ENCODE data around the gene ATF4. TPM values are rescaled to one million over a fixed set of nuclear protein-coding genes. Genes with fewer than 3 reads are reported as not detected.

ATF4 gene
- total RNA-seq, 1 experiment from 2014 or later, result 488 TPM

DNA sequence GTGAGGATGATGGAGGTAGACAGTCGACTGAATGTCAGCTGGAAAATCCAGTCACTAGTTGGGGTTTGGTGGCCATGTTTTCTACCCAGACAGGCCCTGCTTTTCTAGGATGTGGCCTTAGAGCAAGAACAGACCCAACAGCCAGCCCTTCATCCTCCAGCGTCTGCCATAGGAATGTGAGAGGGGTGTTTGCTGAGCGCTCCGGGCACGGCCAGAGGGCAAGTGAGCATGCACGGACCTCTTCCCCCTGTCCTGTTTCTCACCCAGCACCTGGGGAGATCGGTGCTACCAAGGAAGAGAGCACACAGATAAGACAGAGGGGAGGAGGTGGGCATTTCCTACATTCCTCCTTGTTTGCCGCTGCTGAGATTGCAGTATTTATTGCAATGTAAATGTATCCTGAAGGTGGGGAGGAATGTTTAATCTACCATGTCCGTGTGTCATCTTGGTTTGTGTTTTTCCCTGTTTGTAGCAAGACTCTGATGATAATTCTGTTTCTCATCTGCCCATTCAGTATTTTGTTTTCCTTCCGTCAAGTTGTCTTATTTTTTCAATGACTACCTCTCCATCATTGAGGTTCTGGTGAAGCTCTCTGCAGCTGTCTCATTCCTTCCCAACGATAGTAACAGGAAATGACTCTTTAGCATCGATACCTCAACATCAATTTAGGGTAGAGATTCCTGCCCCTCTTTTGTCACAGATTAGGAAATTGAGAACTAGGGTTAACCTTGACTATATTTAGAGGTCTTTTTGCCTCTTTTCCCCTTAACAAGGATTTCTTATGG lies 4.9 kb upstream of the ATF4 start:
- BruUV-seq (replicated peaks), result no TSS peak
- Histone ChIP-seq H3K27ac (no peak overlapping the region), H3K9me2 (ENCODE audit: insufficient read depth) (no peaks in the 10 kb centered on the region), H4K20me1 (ENCODE audit: insufficient read depth) (peaks cover 19% of the 10 kb centered on the region), H3K4me1 (replicated peaks; ENCODE audit: insufficient read depth) (peaks cover 11% of the 10 kb centered on the region), H3K79me2 (ENCODE audit: low read depth) (peaks cover 29% of the 10 kb centered on the region), H3K4me2 (no peak overlapping the region), H2AFZ (no peak overlapping the region), H3K4me3 (no peak overlapping the region), H3K27me3 (ENCODE audit: insufficient read depth, low read depth) (no peaks in the 10 kb centered on the region), H3F3A (ENCODE audit: insufficient read depth, low read depth) (peaks cover 56% of the 10 kb centered on the region), H3K9me3 (ENCODE audit: insufficient read depth, low read depth) (no peaks in the 10 kb centered on the region), H3K36me3 (ENCODE audit: low read depth) (peaks cover 42% of the 10 kb centered on the region)
- CTCF ChIA-PET, result interaction anchor here (0.6 to 1.3 kb wide), 4 partner anchors 14 to 753 kb away, joined by 3 to 6 read pairs (median 4); partner anchors contain the start of gene MIEF1
- TF ChIP-seq, protein P1, sequence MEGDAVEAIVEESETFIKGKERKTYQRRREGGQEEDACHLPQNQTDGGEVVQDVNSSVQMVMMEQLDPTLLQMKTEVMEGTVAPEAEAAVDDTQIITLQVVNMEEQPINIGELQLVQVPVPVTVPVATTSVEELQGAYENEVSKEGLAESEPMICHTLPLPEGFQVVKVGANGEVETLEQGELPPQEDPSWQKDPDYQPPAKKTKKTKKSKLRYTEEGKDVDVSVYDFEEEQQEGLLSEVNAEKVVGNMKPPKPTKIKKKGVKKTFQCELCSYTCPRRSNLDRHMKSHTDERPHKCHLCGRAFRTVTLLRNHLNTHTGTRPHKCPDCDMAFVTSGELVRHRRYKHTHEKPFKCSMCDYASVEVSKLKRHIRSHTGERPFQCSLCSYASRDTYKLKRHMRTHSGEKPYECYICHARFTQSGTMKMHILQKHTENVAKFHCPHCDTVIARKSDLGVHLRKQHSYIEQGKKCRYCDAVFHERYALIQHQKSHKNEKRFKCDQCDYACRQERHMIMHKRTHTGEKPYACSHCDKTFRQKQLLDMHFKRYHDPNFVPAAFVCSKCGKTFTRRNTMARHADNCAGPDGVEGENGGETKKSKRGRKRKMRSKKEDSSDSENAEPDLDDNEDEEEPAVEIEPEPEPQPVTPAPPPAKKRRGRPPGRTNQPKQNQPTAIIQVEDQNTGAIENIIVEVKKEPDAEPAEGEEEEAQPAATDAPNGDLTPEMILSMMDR (conservative IDR thresholded peaks at IDR 0.05), result no peak
- TF ChIP-seq EZH2 (IDR thresholded peaks at IDR 0.05; ENCODE audit: low read depth), result no peak
- POLR2A ChIA-PET (ENCODE audit: unreplicated experiment), result interaction anchor here (0.7 to 0.9 kb wide), 2 partner anchors 13 to 171 kb away, joined by 4 read pairs; partner anchors contain the start of gene MIEF1
- intact Hi-C loops (cut with micrococcal nuclease; ENCODE audit: unreplicated experiment), result no loop called here
- DNase-seq, result peak in 1 of 2 experiments; percentile 27

DNA sequence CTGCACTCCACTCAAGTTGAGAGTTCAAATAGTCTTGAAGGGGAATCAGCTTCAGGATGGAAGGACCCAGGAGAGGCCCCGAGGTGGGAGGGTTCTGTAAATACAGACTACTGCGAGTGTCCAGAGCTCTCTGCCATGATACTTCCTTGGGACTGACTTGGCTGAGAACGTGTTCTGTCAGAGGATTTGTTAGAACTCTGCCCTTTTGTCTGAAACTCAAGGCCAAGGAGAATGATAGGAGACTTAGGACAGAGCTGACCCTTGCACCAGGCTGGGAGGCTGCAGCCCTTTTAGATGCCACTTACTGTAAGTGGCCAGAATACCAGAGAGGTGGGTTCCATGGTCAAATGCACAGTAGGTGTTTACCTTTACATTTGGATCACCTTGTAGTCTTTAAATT lies 2.9 kb upstream of the ATF4 start:
- Histone ChIP-seq H3K4me2 (no peak overlapping the region), H3K4me3 (no peak overlapping the region), H2AFZ (no peak overlapping the region), H3K9me2 (ENCODE audit: insufficient read depth) (no peaks in the 10 kb centered on the region), H3K27ac (no peak overlapping the region), H3K9me3 (ENCODE audit: insufficient read depth, low read depth) (no peaks in the 10 kb centered on the region), H3K4me1 (replicated peaks; ENCODE audit: insufficient read depth) (peaks cover 21% of the 10 kb centered on the region), H3F3A (ENCODE audit: insufficient read depth, low read depth) (peaks cover 72% of the 10 kb centered on the region), H4K20me1 (ENCODE audit: insufficient read depth) (peaks cover 34% of the 10 kb centered on the region), H3K79me2 (ENCODE audit: low read depth) (peaks cover 45% of the 10 kb centered on the region), H3K27me3 (ENCODE audit: insufficient read depth, low read depth) (no peaks in the 10 kb centered on the region), H3K36me3 (ENCODE audit: low read depth) (peaks cover 48% of the 10 kb centered on the region)
- intact Hi-C loops (cut with micrococcal nuclease; ENCODE audit: unreplicated experiment), result no loop called here
- TF ChIP-seq, protein P1 (conservative IDR thresholded peaks at IDR 0.05), result no peak
- no peak for TF ChIP-seq EZH2 (IDR thresholded peaks at IDR 0.05; ENCODE audit: low read depth)
- CTCF ChIA-PET, result no interaction called here
- no TSS peak for BruUV-seq (replicated peaks)
- POLR2A ChIA-PET (ENCODE audit: unreplicated experiment), result interaction anchor here (0.6 to 0.9 kb wide), 2 partner anchors 15 to 235 kb away, joined by 3 to 11 read pairs; partner anchors contain the start of gene MIEF1
- DNase-seq, result no peak

DNA sequence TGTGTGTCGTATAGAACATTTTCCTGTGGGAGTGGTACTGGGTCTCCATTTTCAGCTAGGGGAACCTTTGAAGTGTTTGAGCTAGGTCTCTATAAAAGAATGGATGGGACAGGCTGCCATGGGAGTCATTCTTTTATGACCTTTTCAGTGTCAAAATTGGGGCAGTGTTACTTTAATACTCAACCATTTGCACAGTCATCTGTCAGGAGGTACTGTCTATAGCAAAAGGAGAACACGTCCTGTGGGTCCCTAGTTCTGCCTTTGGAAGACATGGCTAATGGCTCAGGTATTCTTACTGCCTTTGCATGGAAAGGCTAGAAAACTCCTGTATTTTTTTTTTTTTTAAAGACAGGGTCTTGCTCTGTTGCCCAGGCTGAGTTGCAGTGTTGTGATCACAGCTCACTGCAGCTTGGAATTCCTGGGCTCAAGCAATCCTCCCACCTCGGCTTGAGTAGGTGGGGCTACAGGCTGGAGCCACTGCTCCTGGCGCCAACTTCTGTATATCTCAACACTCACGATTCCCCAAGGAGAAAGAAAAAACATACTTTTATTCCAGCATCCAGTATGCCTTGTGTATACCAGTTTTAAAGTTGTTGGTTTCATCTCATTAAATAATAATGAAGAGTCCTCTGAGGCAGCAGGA lies 2.1 kb upstream of the ATF4 start:
- Histone ChIP-seq H3K79me2 (ENCODE audit: low read depth) (peaks cover 53% of the 10 kb centered on the region), H3K27me3 (ENCODE audit: insufficient read depth, low read depth) (no peaks in the 10 kb centered on the region), H3K4me3 (peak overlapping the region; percentile 97; the same call in 1 of the 2 replicates), H2AFZ (no peak overlapping the region), H3K27ac (peak overlapping the region; percentile 93), H3K4me2 (peak overlapping the region; percentile 88), H3F3A (ENCODE audit: insufficient read depth, low read depth) (peaks cover 75% of the 10 kb centered on the region), H3K4me1 (replicated peaks; ENCODE audit: insufficient read depth) (peaks cover 29% of the 10 kb centered on the region), H3K9me2 (ENCODE audit: insufficient read depth) (no peaks in the 10 kb centered on the region), H4K20me1 (ENCODE audit: insufficient read depth) (peaks cover 42% of the 10 kb centered on the region), H3K9me3 (ENCODE audit: insufficient read depth, low read depth) (no peaks in the 10 kb centered on the region), H3K36me3 (ENCODE audit: low read depth) (peaks cover 55% of the 10 kb centered on the region)
- BruUV-seq (replicated peaks), result no TSS peak
- intact Hi-C loops (cut with micrococcal nuclease; ENCODE audit: unreplicated experiment), result no loop called here
- no peak for DNase-seq
- TF ChIP-seq, protein P1 (conservative IDR thresholded peaks at IDR 0.05), result no peak
- no peak for TF ChIP-seq EZH2 (IDR thresholded peaks at IDR 0.05; ENCODE audit: low read depth)
- POLR2A ChIA-PET (ENCODE audit: unreplicated experiment), result interaction anchor here (0.6 to 0.9 kb wide), 2 partner anchors 16 to 236 kb away, joined by 3 to 11 read pairs; partner anchors contain the start of gene MIEF1
- CTCF ChIA-PET, result interaction anchor here (0.7 kb wide), 1 partner anchor 28 kb away, joined by 5 read pairs; no protein-coding TSS in a partner anchor

Data from PC-9 (cell line).